ENCODE results near the gene LBH.

DNA sequence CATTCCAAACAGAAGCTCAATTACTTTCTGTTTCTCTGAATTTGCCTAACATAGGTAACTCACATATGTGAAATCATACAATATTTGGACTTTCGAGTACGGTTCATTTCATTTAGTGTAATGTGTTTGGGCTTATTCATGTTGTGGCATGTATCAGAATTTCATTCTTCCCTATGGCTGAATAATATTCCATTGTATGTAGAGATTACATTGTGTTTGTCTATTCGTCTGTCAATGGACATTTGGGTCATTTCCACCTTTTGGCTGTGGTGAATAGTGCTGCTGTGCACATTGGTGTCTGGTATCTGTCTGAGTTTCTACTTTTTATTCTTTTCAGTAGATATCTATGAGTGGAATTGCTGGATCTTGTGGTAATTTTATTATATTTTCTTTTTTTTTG, 43.9 kb downstream of the LBH start:
- TF ChIP-seq POLR2A (IDR thresholded peaks at IDR 0.05; ENCODE audit: low read depth, low read length) = no peak
- TF ChIP-seq POLR2AphosphoS5 (IDR thresholded peaks at IDR 0.05; ENCODE audit: low read depth, low read length) = no peak
- no peak for TF ChIP-seq SPI1 (IDR thresholded peaks at IDR 0.05; ENCODE audit: low read depth, low read length)
- no peak for TF ChIP-seq TAF1 (IDR thresholded peaks at IDR 0.05; ENCODE audit: low read depth, low read length)
- no peak for TF ChIP-seq PAX5 (IDR thresholded peaks at IDR 0.05; ENCODE audit: insufficient read depth, low read length, severe bottlenecking)

Data from GM12891 (cell line).